ENCODE results near the gene BRPF3. TPM values are rescaled to one million over a fixed set of nuclear protein-coding genes. Genes with fewer than 3 reads are reported as not detected.
"Not testable (repeated sequence)": the region's sequence is repeated elsewhere in the genome, so short reads cannot be mapped to it uniquely, and the experiment has no call there.

The BRPF3 gene
- total RNA-seq, 2 donors from 2014 or later = 17.7 to 21.8 TPM

DNA sequence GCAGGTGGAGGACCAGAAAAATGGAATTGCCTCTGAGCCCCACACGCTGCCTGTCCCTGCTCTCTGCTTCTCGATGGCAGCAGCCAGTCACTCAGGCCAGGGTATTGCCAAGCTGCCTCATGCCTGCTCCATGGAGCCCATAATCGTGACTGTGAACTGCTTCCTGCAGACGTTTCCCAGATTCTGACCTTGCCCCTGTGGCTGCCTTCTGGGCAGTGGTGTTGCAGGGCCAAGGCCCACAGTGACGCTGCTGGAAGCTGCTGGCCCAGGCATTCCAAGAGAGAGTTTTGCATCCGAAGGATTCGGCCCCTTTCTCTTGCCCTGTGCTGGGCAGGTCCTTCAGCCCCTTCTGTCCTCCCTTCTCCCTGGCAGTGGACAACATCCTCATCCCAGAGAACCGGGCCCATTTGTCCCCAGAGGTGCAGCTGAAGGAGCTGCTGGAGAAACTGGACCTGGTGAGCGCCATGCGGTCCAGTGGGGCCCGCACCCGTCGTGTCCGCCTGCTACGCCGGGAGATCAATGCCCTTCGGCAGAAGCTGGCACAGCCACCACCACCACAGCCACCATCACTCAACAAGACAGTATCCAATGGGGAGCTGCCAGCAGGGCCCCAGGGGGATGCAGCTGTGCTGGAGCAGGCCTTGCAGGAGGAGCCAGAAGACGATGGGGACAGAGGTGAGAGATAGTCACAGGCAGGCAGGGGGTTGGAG, 14.5 kb downstream of the BRPF3 start:
- Mint-ChIP-seq H3K36me3 (ENCODE audit: low read depth) (peaks cover 99% of the 10 kb centered on the region), H3K4me1 (no peaks in the 10 kb centered on the region), H3K27me3 (no peaks in the 10 kb centered on the region), H3K4me3 (no peak overlapping the region), H3K27ac (no peak overlapping the region), H3K9me3 (no peaks in the 10 kb centered on the region)
- ATAC-seq (replicated peaks) = no peak

GRCh38 chr6:36216559-36216958, 20.0 kb downstream of the BRPF3 start:
- H3K4me1 Mint-ChIP-seq = no peaks in the 10 kb centered on the region
- H3K27ac Mint-ChIP-seq = no peak overlapping the region
- H3K9me3 Mint-ChIP-seq = no peaks in the 10 kb centered on the region
- H3K4me3 Mint-ChIP-seq = no peak overlapping the region
- H3K27me3 Mint-ChIP-seq = no peaks in the 10 kb centered on the region
- no peak for ATAC-seq (replicated peaks)
- H3K36me3 Mint-ChIP-seq (ENCODE audit: low read depth) = peaks cover 93% of the 10 kb centered on the region

DNA sequence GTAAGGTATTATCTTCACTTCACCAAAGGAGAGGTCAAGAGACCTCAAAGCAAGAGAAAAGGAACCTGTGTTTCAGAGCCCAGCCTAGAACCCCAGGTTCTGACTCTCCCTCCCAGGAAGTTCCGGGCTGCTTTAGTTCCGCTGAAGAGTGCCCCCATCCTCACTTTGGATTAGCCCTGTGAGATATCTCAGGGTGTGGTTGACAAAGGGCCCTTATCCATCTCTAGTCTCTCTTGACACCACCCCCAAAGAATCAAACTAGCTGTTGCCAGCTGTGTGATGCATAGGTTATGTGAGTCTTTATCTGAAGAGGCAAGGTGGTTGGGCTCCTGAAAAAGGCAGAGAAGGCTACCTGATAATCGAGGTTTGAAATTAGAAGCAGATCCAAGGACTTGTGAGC, 20.6 kb downstream of the BRPF3 start:
- Mint-ChIP-seq H3K36me3 (ENCODE audit: low read depth) (peaks cover 93% of the 10 kb centered on the region), H3K27me3 (no peaks in the 10 kb centered on the region), H3K27ac (no peak overlapping the region), H3K4me3 (no peak overlapping the region), H3K9me3 (no peaks in the 10 kb centered on the region), H3K4me1 (no peaks in the 10 kb centered on the region)
- ATAC-seq (replicated peaks) = no peak

DNA sequence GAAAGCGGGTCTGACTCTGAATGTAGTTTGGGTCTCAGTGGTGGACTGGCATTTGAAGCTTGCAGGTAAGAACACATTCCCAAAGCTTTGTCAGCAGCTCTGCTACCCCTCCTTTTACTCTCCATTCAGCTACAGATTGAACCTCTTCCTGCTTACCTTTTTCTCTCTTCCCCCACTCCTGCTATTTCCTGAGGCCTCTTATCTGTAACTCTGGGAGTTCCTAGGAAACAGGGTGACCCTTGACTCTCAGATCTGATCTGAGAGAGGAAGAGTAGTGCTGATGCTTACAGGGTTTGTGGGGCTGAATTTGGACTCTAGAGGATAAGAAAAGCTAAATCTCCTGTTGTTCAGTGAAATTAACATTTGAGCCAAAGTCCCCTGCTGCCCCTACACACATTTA, 21.4 kb downstream of the BRPF3 start:
- H3K4me1 Mint-ChIP-seq = peaks cover 4% of the 10 kb centered on the region
- no peak overlapping the region for H3K27ac Mint-ChIP-seq
- H3K36me3 Mint-ChIP-seq (ENCODE audit: low read depth) = peaks cover 93% of the 10 kb centered on the region
- no peaks in the 10 kb centered on the region for H3K27me3 Mint-ChIP-seq
- ATAC-seq (replicated peaks) = no peak
- no peak overlapping the region for H3K4me3 Mint-ChIP-seq
- H3K9me3 Mint-ChIP-seq = no peaks in the 10 kb centered on the region

GRCh38 chr6:36218516-36218915, 22.0 kb downstream of the BRPF3 start:
- not testable (repeated sequence) for H3K4me3 Mint-ChIP-seq; H3K9me3 Mint-ChIP-seq; ATAC-seq (replicated peaks); H3K27me3 Mint-ChIP-seq; H3K27ac Mint-ChIP-seq; H3K4me1 Mint-ChIP-seq
- peaks cover 93% of the 10 kb centered on the region for H3K36me3 Mint-ChIP-seq (ENCODE audit: low read depth)

DNA sequence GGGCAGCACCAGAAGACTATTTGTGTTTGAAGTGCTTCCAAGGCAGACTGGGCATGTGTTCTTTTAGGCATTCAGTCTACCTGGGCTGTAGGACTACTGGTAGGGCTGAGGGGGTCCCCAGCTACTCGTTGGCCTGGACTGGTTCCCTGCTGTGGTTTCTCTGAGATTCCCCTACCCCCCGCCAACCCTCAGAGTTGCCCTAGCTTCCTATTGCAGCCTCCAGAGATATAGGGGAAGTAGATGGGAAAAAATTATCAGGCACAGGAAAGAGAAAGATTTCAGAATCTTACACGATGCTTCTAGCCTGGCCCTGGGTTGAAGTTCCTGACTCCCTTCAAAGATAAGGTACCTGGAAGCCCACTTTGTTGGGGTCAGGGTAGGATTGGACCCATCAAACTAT, 22.5 kb downstream of the BRPF3 start:
- Mint-ChIP-seq H3K27ac (no peak overlapping the region), H3K27me3 (no peaks in the 10 kb centered on the region), H3K36me3 (ENCODE audit: low read depth) (peaks cover 92% of the 10 kb centered on the region), H3K9me3 (no peaks in the 10 kb centered on the region), H3K4me3 (no peak overlapping the region), H3K4me1 (peaks cover 4% of the 10 kb centered on the region)
- ATAC-seq (replicated peaks) = no peak

DNA sequence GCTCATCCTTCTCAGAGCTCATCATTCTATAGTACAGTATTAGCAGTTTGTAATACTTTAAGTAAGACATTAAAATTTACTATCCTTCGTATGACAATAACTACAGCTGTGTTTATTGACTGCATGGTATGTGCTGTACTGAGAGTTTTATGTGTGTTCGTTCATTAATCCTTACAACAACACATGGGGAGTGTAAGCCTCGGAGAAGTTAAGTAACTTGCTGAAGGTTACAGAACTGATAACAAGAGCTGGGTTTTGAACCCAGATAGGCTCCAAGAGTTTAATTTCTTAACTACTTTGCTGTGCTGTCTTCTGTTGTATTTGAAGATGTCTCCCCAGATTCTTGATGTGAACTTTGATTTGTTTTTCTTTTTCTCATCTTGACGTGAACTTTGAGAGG, 23.7 kb downstream of the BRPF3 start:
- no peaks in the 10 kb centered on the region for H3K9me3 Mint-ChIP-seq
- no peak overlapping the region for H3K4me3 Mint-ChIP-seq
- H3K4me1 Mint-ChIP-seq = peaks cover 4% of the 10 kb centered on the region
- no peaks in the 10 kb centered on the region for H3K27me3 Mint-ChIP-seq
- ATAC-seq (replicated peaks) = no peak
- H3K36me3 Mint-ChIP-seq (ENCODE audit: low read depth) = peaks cover 90% of the 10 kb centered on the region
- H3K27ac Mint-ChIP-seq = no peak overlapping the region

GRCh38 chr6:36221674-36222073, 25.1 kb downstream of the BRPF3 start:
- Mint-ChIP-seq H3K4me3 (no peak overlapping the region), H3K4me1 (peaks cover 4% of the 10 kb centered on the region), H3K36me3 (ENCODE audit: low read depth) (peaks cover 94% of the 10 kb centered on the region), H3K27me3 (no peaks in the 10 kb centered on the region), H3K27ac (no peak overlapping the region), H3K9me3 (no peaks in the 10 kb centered on the region)
- no peak for ATAC-seq (replicated peaks)

GRCh38 chr6:36222924-36223323, 26.4 kb downstream of the BRPF3 start:
- Mint-ChIP-seq H3K27ac (no peak overlapping the region), H3K4me1 (peaks cover 4% of the 10 kb centered on the region), H3K27me3 (no peaks in the 10 kb centered on the region), H3K9me3 (no peaks in the 10 kb centered on the region), H3K36me3 (ENCODE audit: low read depth) (peaks cover 96% of the 10 kb centered on the region), H3K4me3 (no peak overlapping the region)
- ATAC-seq (replicated peaks) = no peak

DNA sequence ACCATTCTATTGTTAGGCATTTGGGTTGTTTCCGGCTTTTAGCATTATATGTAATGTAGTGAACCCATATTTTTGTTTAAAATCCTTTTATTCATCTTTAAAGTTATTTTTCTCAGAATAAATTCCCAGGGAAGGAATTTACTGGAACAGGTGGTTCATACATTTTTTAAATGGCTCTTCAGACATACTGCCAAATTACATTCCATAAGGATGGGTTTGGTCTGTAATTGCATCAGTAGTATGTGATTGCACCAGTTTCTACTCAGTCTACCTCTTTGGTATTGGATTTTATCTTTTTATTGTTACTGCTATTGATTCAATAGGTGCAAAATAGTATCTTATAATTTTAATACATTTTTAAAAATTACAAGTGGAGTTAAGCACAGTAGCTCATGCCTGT, 27.2 kb downstream of the BRPF3 start:
- Mint-ChIP-seq H3K27me3 (no peaks in the 10 kb centered on the region), H3K4me1 (peaks cover 4% of the 10 kb centered on the region), H3K36me3 (ENCODE audit: low read depth) (peaks cover 94% of the 10 kb centered on the region), H3K4me3 (no peak overlapping the region), H3K27ac (no peak overlapping the region), H3K9me3 (no peaks in the 10 kb centered on the region)
- no peak for ATAC-seq (replicated peaks)

GRCh38 chr6:36224918-36225461, 28.4 kb downstream of the BRPF3 start:
- Mint-ChIP-seq H3K27me3 (no peaks in the 10 kb centered on the region), H3K4me3 (no peak overlapping the region), H3K4me1 (peaks cover 4% of the 10 kb centered on the region), H3K27ac (no peak overlapping the region), H3K9me3 (no peaks in the 10 kb centered on the region), H3K36me3 (ENCODE audit: low read depth) (peaks cover 94% of the 10 kb centered on the region)
- no peak for ATAC-seq (replicated peaks)

- Mint-ChIP-seq H3K9me3 (no peaks in the 10 kb centered on the region), H3K36me3 (ENCODE audit: low read depth) (peaks cover 94% of the 10 kb centered on the region), H3K27ac (no peak overlapping the region), H3K4me1 (peaks cover 4% of the 10 kb centered on the region), H3K4me3 (no peak overlapping the region), H3K27me3 (no peaks in the 10 kb centered on the region)
- no peak for ATAC-seq (replicated peaks)
Observed at GRCh38 chr6:36226438-36227047, 30.0 kb downstream of the BRPF3 start.

DNA sequence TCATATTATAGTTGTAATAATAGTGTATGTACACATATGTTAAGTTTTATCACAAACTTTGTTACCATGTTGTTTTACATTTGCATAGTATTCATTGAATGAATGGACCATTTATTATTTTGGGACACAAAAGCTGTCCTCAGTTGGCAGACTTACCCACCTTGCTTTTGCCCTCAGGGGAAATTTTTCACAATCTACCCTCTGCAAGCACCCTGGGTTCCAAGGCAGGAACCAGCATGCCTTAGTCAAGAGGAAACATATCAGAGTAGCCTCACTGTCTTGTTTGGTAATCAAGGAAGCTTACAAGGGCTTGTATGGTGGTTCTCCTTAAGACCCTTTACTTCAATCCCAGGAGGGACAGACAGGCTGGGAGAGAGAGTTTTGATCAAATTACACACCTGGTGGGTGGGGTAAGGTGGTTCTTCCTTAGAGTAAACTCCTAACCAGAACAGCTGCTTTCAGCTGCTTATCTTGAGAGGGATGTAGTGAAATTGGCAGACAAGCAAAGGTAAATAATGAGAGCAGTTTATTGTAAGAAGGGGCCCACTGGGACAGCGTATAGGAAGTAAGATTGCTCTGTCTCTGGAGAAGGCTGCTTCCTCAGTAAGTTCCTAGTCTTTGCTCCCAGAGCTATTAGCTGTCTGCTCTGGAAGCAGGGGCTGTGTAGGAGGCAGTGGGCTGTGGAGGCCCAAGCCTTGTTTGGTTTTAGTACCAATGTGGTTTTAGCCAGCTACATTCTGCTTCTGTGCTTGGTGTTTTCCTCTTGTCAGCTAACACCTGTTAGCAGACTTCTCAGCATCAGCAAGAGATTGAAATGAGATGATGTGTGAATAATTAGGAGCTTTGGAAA, 31.1 kb downstream of the BRPF3 start:
- Mint-ChIP-seq H3K27ac (peak overlapping the region; percentile 1), H3K9me3 (no peaks in the 10 kb centered on the region), H3K27me3 (no peaks in the 10 kb centered on the region), H3K36me3 (ENCODE audit: low read depth) (peaks cover 94% of the 10 kb centered on the region), H3K4me3 (no peak overlapping the region), H3K4me1 (peaks cover 1% of the 10 kb centered on the region)
- ATAC-seq (replicated peaks) = no peak

- Mint-ChIP-seq H3K9me3 (no peaks in the 10 kb centered on the region), H3K27me3 (no peaks in the 10 kb centered on the region), H3K4me1 (no peaks in the 10 kb centered on the region), H3K4me3 (no peak overlapping the region), H3K36me3 (ENCODE audit: low read depth) (peaks cover 86% of the 10 kb centered on the region), H3K27ac (no peak overlapping the region)
- no peak for ATAC-seq (replicated peaks)
Observed at GRCh38 chr6:36229223-36229622, 32.7 kb downstream of the BRPF3 start.

- Mint-ChIP-seq H3K4me3 (no peak overlapping the region), H3K4me1 (no peaks in the 10 kb centered on the region)
- ATAC-seq (replicated peaks) = no peak
Observed at GRCh38 chr6:36230371-36230770, 33.8 kb downstream of the BRPF3 start.

More at GRCh38 chr6:36230371-36230770, 33.8 kb downstream of the BRPF3 start:
- peaks cover 77% of the 10 kb centered on the region for H3K36me3 Mint-ChIP-seq (ENCODE audit: low read depth)
- H3K27me3 Mint-ChIP-seq = no peaks in the 10 kb centered on the region
- no peak overlapping the region for H3K27ac Mint-ChIP-seq
- no peaks in the 10 kb centered on the region for H3K9me3 Mint-ChIP-seq

All from activated T-helper 17 cell treated with anti-CD3 and anti-CD28 coated beads, Interleukin-2, amount 50 U/mL, for 72 hours (primary cell).